Measurements from ENCODE around the gene DPH5.

DPH5 gene

DNA sequence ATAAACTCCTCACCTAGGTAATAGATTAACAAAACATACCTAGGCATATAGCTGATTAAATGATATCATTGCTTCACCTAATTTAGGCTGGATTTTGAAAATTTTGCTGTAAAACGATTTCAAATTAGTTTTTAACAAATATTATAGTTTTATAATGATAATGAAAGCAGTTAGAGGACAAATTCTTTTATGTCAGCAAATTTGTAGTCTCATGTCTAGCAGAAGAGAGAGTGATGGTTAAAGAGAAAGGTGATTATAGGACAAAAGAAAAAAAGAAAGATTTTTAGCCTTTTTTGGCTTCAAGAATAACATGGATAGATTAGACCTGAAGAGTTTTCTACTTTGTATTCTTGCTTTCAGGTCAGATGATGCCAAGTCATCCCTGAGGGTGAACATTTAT is 3.6 kb upstream of the DPH5 start:
- DNase-seq, result no peak

DNA sequence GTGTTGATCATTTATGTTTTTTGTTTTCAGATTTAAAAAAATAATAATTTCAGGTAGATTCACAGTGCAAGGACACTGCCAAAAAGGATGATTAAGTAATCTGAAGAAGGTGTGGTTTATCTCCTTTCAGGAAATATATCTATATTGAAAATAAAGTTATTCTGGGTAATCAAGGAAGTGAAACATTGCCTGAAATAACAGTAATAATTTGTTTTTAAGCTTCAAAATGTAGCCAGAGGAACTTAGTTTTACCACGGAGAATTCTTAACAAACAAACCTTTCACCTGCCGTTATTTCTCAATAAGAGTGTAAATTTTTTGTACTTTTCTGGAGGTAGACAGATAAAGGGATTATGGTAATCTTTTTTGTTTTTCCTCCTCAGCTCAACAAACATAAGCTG is 2.9 kb upstream of the DPH5 start:
- DNase-seq, result no peak

DNA sequence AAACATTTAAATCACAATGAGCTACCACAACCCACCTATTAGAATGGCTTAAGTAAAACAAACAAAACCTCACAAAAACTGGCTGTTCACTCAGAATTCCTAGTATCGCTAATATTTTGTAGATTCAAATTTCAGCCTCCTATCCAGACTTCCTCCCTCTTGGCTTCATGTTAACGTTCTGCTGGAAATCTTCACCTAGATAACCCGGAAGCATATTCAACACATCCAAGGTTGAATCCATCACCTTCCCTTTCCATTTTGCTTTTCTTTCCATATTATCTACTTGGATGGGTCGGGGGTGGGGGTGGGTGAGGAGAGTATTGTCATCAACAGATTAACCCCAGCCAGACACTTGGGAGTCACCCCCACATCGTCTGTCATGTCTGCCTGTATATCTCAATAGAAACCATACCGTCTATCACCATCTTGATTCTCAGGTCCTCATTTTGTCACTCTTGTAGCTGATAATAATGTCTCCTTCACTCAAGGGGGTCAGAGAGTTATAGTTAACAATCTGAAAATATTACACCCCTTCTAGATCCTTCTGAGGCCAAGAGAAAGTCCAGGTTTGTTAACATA is 1.7 kb upstream of the DPH5 start:
- no peak for DNase-seq

DNA sequence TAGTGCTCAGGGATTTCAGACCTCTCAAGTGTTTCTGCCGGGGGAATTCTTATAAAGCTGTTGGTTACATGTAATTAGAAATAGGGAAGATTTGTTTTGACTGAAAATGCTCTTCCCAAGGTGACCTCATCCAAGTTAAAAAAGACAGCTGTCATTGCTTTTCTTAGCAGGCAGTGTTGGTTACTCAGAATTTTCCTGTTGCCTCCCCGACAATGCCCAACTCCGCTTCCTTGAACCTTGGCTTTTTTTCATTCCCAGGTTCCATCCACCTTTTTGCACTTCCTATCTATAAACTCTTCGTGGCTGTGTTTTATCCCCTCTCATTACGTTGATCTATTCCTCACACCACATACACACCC is 825 bp upstream of the DPH5 start:
- DNase-seq, result no peak

GRCh38 chr1:101025283-101025656 is 314 bp downstream of the DPH5 start:
- DNase-seq, result no peak

GRCh38 chr1:101022294-101022693 is 3.3 kb downstream of the DPH5 start:
- no peak for DNase-seq

GRCh38 chr1:101017448-101017847 is 8.1 kb downstream of the DPH5 start:
- DNase-seq, result no peak

DNA sequence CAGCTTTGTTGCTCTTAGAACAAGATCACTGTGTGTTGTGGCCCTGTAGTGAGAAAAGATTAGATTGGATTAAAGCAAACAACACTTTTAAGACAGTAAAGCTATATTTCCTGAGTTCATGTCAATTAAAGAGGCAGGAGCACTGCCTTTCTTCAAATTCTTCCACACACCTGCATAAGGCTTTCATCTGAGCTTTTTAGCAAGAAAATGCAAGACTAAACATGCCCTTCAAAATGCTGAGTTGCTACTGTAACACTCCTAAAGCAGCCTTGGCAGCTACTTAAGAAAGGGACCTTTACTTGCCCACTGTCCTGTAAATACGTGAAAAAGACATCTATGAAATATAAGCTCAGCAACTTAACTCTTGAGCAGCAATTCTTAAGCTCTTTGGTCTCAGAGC is 11.8 kb downstream of the DPH5 start:
- DNase-seq, result no peak

DNA sequence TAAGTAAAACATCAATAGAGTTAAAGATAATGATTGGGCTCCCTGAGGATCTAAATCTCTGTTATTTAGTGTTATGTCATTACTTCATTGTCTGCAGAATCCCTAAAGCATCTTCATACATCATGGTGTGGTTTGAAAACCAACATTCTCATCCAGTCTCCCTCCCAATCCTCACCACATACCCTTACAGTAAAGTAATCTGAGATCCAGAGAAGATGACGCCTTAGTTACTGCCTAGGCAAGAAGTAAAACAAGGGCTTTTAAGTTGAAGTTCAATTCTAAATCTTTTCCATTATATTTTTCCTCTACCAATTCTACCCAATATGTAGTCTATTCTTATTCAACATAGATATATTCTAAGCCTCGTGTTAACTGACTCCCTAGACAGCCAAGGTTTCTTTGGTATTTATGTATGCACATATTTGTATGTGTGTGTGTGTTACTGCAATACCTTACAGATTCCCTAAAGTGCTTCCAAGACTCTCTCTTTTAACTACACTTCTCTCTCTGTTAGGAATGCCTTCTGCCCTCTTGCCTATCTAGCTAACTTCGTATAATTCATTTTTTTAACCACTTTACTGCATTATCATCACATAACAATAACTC is 17.3 kb downstream of the DPH5 start:
- DNase-seq, result no peak

DNA sequence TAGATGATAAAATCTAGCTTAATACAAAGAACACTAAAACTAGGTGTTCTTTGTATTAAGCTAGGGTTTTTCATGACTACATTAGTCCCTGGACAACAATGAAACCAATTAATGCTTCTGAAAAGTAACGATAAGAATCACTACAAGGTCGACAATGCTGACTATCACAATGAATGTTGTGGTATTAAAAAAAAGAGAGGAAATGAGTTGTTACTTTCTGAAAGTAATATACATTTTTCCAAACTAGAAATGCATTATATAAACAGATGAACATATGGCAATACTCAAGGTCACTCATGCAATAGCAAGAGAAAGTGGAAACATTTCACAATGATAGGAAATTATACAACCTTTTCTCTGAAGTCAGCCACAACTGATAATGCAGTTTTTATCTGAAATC is 19.0 kb downstream of the DPH5 start:
- DNase-seq, result no peak

DNA sequence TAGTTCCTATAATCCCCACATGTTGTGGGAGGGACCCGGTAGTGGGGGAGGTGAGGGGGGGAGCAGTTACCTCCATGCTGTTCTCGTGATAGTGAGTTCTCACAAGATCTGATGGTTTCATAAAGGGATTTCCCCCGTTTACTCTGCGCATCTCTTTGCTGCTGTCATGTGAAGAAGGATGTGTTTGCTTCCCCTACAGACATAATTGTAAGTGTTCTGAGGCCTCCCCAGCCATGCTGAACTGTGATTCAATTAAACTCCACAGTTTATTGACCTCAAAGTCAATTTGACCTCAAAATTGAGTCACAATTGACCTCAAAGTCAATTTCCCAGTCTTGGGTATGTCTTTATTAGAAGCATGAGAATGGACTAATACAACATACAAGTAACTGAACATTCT is 19.7 kb downstream of the DPH5 start:
- DNase-seq, result no peak

GRCh38 chr1:101005183-101005582 is 20.4 kb downstream of the DPH5 start:
- DNase-seq, result no peak

DNA sequence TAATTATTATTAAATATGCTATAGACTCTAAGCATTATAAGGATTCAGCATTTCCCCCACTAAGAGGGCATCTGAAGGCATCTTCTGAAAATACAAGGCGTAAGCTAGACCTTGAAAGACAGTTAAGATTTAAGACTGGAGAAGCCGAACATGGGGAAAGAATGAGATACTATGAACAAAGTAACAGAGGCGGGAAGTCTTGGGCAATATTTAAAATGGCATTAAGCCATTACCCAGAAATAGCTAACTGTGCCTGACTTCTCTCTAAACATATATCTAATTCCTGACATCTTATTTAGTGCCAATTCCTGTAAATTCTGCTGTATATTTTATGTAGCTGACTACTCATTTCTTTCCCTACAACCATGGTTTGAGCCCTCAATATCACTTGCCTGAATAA is 20.9 kb downstream of the DPH5 start:
- DNase-seq, result no peak

DNA sequence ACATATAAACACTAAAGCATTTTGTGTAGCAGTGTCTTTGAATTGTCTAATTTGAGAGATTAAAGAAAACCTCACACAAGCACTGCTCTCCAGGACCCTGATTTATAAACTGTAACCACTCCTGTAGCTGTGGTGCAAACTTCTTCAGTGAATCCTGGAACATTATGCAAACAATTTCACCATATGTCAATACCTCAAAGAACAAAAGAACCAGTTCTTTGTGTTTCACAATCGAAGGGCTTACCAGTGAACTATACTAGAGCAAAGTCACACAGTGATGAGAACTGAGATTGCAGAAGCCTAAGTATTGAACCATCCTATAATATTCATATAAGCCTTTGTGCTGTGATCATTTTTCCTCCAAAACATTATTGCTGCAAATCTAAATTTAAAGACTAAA is 21.5 kb downstream of the DPH5 start:
- DNase-seq, result no peak

DNA sequence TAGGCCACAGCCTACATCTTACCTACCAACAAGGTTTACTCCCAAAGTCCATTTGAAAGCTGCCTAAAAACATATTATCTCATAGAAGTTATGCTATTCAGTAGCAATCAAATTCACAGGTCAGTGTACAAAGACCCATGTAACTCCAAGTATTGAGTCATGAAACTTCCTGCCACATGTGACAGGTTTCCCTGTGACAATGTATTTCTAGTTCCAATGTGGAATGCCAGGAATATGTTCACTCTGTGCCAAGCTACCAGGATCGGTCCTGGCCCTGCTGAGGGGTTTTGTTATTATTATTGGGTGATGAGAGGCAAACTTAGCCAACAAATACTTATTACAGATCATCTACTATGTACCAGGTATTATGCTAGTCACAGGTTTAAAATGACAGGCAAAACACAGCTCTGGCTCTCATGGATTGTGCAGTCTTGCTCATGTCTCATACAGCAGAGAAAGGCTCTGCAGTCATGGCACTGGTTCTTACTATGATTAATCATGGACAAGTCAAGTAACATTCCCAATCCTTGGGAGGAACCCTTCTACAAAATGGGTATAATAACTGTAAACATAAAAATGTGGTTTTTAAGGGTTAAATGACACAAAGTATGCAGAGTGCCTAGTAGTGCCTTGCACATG is 22.5 kb downstream of the DPH5 start:
- DNase-seq, result no peak

GRCh38 chr1:101002551-101002950 is 23.0 kb downstream of the DPH5 start:
- no peak for DNase-seq

GRCh38 chr1:101000131-101000873 is 25.3 kb downstream of the DPH5 start:
- no peak for DNase-seq

DNA sequence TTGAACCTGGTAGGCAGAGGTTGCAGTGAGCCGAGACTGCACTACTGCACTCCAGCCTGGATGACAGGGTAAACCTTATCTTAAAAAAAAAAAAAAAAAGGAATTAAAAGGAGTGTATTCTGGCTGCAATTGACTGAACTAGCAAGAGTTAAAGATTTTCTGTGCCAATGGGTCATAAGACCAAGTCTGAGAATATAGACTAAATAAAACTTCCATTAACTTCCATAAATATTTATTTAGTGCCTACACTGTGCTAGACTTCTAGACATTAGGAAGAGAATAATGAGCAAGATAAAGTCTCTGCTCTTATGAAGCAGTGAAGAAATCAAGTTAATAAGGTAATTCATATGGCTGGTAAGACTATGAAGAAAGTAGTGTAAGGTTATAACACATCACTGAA is 27.2 kb downstream of the DPH5 start:
- DNase-seq, result no peak

DNA sequence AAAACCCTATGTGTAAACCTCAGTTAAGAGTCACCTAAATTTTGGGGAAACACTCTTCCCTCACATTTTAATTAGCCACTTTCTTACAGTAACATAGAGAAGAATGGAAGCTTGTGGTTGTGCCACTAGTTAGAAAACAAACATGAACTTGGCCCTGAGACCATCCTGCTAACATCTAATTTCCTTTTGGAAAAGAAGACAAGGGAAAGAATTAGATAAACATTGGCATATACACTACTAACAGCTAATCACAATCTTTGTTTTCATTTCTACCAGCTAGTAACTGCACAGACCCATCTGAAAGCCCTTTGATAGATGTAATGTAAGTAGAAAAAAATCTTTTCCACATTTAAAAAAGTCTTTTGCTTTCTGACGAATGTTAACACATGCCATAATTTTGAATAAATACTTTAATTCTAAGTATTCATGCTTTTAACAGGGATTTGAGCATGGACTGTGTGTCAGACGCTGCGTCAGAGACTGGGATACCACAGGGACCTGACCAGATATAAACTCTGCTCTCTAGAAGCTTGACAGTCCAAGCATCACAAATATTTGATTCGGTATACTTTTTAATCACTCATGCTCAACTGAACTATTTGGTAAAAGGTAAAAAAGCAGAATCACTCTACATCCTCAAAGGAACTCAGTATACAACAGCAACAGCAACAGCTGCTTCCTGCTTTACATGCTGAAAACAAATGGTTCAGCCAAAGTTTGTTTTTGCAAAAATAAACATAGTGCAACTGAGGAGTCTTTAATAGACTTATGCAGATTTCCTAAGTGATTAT is 30.2 kb downstream of the DPH5 start:
- DNase-seq, result no peak

DNA sequence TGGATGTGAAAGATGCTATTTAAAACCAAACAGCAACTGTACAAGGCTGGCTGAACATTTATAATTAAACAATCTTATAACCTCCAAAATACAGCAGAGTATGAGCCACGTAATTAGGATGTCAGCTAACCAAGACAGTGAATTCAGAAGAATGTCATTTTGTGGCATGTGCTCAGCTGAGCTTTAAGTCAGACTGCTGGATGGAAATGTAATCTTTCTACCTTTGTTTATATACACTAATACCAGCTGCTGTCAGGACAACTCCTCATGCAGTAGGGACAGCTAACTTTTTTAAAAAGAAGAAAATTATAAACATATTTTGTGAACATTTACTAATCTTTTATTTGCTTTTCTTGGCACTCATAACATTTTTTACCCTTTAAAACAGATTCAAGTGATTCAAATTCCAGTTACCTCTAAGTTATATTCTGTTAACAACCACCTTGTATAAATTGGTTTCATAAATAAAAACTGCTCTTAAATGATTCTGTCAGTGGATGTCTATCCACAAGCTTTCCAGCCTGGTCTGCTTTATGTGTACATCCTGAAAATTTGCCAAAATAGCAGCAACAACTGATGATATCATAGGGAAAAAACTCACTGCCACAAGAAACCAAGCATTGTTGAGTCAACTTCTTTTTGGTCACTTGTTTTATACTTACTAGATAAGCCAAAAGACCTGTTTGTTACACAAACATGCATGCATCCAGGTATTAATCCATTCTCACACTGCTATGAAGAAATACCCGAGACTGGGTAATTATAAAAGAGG is 36.1 kb downstream of the DPH5 start:
- no peak for DNase-seq

DNA sequence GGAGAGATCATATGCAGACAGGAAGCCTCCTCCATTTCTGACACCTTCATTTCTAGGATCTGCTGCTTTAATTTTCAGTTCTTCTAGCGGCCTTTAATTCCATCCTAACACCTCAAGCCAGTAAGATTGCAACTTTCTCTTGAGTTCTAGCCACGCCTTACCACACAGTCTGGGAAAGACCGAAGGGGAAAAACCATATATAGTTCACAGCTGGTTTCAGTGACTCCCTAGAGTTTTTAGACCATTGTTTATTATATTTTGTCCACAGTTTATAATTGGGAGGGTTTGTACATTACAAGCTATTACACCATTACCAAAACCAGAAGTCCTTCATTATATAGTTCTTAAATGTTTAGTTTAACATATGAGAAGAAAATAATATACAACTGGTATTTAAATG is 37.5 kb downstream of the DPH5 start:
- DNase-seq, result no peak

DNA sequence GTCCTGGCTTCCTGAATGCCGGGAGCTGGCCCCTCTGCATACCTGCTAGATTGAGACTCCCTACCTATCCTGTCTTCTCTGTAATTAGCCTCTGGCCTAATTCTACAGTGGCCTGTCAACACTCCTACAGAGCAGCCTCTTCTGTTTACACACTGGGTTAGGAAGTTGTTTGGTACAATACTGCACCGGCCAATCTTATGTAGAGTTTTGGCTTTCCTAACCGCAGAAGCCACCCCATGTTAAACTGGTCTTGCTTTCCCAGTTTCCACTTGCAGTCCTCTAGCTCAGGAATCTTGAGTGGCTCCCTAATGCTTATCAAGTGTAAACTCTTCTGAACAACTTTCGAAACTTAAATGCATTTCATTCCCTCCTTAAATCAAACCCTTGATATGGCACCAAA is 42.8 kb downstream of the DPH5 start:
- no peak for DNase-seq

- DNase-seq, result no peak
Observed at GRCh38 chr1:100979631-100980030, 46.0 kb downstream of the DPH5 start.

Data from activated naive CD4-positive, alpha-beta T cell treated with anti-CD3 and anti-CD28 coated beads, Interleukin-2, amount 50 U/mL, for 16 hours (primary cell).